ENCODE data around the gene COQ4. TPM values are rescaled to one million over a fixed set of nuclear protein-coding genes. Genes with fewer than 3 reads are reported as not detected.

COQ4 gene
- total RNA-seq, 4 donors from 2014 or later = 25.1 to 42.4 (median 34.3) TPM

GRCh38 chr9:128298535-128299482 lies 23.8 kb upstream of the COQ4 start:
- no peaks in the 10 kb centered on the region for H3K36me3 ChIP-seq
- intact Hi-C loops (cut with DNase I; ENCODE audit: low total_unique reads) (no loop called here), in situ Hi-C loops (cut with MboI; ENCODE audit: low sequenced_read_pairs in 4 of 4) (loop anchor here in 1 of 4 donors (10.0 kb wide), 1 partner anchor 116 kb away; no protein-coding TSS in a partner anchor)
- DNase-seq (no peak), ATAC-seq (no peak)
- H3K27me3 ChIP-seq = no peaks in the 10 kb centered on the region
- H3K9me3 ChIP-seq = no peaks in the 10 kb centered on the region
- TF ChIP-seq POLR2A (IDR thresholded peaks at IDR 0.05) = no peak
- TF ChIP-seq, protein P1, sequence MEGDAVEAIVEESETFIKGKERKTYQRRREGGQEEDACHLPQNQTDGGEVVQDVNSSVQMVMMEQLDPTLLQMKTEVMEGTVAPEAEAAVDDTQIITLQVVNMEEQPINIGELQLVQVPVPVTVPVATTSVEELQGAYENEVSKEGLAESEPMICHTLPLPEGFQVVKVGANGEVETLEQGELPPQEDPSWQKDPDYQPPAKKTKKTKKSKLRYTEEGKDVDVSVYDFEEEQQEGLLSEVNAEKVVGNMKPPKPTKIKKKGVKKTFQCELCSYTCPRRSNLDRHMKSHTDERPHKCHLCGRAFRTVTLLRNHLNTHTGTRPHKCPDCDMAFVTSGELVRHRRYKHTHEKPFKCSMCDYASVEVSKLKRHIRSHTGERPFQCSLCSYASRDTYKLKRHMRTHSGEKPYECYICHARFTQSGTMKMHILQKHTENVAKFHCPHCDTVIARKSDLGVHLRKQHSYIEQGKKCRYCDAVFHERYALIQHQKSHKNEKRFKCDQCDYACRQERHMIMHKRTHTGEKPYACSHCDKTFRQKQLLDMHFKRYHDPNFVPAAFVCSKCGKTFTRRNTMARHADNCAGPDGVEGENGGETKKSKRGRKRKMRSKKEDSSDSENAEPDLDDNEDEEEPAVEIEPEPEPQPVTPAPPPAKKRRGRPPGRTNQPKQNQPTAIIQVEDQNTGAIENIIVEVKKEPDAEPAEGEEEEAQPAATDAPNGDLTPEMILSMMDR (IDR thresholded peaks at IDR 0.05 in 4 of 5, conservative IDR thresholded peaks at IDR 0.05 in 1 of 5) = no peak
- H3K27ac ChIP-seq = no peak overlapping the region
- H3K4me3 ChIP-seq = no peak overlapping the region
- no peaks in the 10 kb centered on the region for H3K4me1 ChIP-seq

DNA sequence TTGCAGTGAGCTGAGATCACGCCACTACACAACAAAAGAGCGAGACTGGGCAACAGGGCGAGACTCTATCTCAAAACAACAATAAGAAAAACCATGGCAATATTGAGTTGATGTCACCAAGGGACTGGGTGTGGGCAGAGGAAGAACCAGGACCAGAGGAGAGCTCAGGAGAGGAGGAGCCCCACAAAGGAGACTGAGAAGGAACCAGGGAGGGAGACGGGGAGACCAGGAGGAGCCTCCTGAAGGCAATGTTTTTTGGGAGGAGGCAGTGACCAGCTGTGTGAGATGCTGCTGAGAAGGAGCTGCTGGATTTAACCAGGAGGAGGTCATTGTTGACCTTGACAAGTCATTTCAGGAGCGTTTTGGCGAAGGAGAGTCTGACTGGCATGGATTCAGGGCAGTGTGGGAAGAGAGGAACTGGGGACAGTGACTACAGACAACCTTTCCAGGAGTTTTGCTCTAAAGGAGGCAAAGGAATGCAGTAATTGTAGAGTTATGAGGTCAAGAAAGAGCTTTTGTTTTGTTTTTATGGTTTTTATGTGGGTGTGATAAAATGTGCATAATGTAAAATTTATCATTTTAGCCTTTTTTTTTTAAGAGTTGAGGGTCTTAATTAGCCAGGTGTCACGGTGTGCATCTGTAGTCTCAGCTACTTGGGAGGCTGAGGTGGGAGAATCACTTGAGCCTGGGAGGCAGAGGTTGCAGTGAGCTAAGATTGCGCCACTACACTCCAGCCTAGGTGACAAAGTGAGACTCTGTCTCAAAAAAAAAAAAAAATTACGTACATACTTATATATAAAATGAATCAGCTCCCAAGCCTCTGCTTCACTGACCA lies 18.3 kb upstream of the COQ4 start:
- Histone ChIP-seq H3K36me3 (peaks cover 0 to 17% of the 10 kb centered on the region in 2 donors), H3K27ac (no peak overlapping the region), H3K27me3 (no peaks in the 10 kb centered on the region), H3K4me3 (no peak overlapping the region), H3K4me1 (no peaks in the 10 kb centered on the region), H3K9me3 (no peaks in the 10 kb centered on the region)
- DNase-seq = no peak
- in situ Hi-C loops (cut with MboI; ENCODE audit: low sequenced_read_pairs in 4 of 4) = no loop called here
- intact Hi-C loops (cut with DNase I; ENCODE audit: low total_unique reads) = no loop called here
- TF ChIP-seq, protein P1 (IDR thresholded peaks at IDR 0.05 in 4 of 5, conservative IDR thresholded peaks at IDR 0.05 in 1 of 5) = no peak
- TF ChIP-seq POLR2A (IDR thresholded peaks at IDR 0.05) = no peak
- ATAC-seq = no peak

- no peak overlapping the region for H3K4me3 ChIP-seq
- intact Hi-C loops (cut with DNase I; ENCODE audit: low total_unique reads) (no loop called here), in situ Hi-C loops (cut with MboI; ENCODE audit: low sequenced_read_pairs in 4 of 4) (no loop called here)
- DNase-seq (no peak), ATAC-seq (no peak)
- H3K27me3 ChIP-seq = no peaks in the 10 kb centered on the region
- H3K4me1 ChIP-seq = no peaks in the 10 kb centered on the region
- H3K9me3 ChIP-seq = no peaks in the 10 kb centered on the region
- TF ChIP-seq, protein P1 (IDR thresholded peaks at IDR 0.05 in 4 of 5, conservative IDR thresholded peaks at IDR 0.05 in 1 of 5) = no peak
- no peak for TF ChIP-seq POLR2A (IDR thresholded peaks at IDR 0.05)
- H3K36me3 ChIP-seq = peaks cover 0 to 23% of the 10 kb centered on the region in 2 donors
- no peak overlapping the region for H3K27ac ChIP-seq
Measured at GRCh38 chr9:128304971-128305288, 17.7 kb upstream of the COQ4 start.

GRCh38 chr9:128309551-128309950 lies 13.1 kb upstream of the COQ4 start:
- DNase-seq (no peak), ATAC-seq (no peak)
- Histone ChIP-seq H3K27me3 (no peaks in the 10 kb centered on the region), H3K4me1 (peaks cover 0 to 8% of the 10 kb centered on the region in 2 donors), H3K36me3 (peaks cover 0 to 44% of the 10 kb centered on the region in 2 donors), H3K9me3 (no peaks in the 10 kb centered on the region), H3K27ac (no peak overlapping the region), H3K4me3 (no peak overlapping the region)
- TF ChIP-seq, protein P1 (IDR thresholded peaks at IDR 0.05 in 4 of 5, conservative IDR thresholded peaks at IDR 0.05 in 1 of 5) = no peak
- TF ChIP-seq POLR2A (IDR thresholded peaks at IDR 0.05) = no peak
- in situ Hi-C loops (cut with MboI; ENCODE audit: low sequenced_read_pairs in 4 of 4) (no loop called here), intact Hi-C loops (cut with DNase I; ENCODE audit: low total_unique reads) (no loop called here)
